ENCODE measurements around the gene RAMAC. TPM values are rescaled to one million over a fixed set of nuclear protein-coding genes. Genes with fewer than 3 reads are reported as not detected.

The RAMAC gene
- polyA plus RNA-seq, 1 donor from 2014 or later = 116 TPM

- H3K4me3 ChIP-seq (ENCODE audit: low read length) = no peak overlapping the region
- no peak for TF ChIP-seq EP300 (conservative IDR thresholded peaks at IDR 0.05; ENCODE audit: poor library complexity, severe bottlenecking)
- TF ChIP-seq RAD21 (conservative IDR thresholded peaks at IDR 0.05) = no peak
- TF ChIP-seq REST (IDR thresholded peaks at IDR 0.05; ENCODE audit: borderline replicate concordance) = no peak
- TF ChIP-seq MXI1 (conservative IDR thresholded peaks at IDR 0.05; ENCODE audit: poor library complexity, severe bottlenecking) = no peak
- TF ChIP-seq POLR2AphosphoS5 (IDR thresholded peaks at IDR 0.05) = no peak
- TF ChIP-seq TAF1 (IDR thresholded peaks at IDR 0.05; ENCODE audit: low read depth) = no peak
- no peak for TF ChIP-seq EZH2 (IDR thresholded peaks at IDR 0.05; ENCODE audit: borderline replicate concordance, insufficient read depth, low read length, poor library complexity, severe bottlenecking)
- no peak for TF ChIP-seq SMC3 (conservative IDR thresholded peaks at IDR 0.05; ENCODE audit: poor library complexity)
- TF ChIP-seq CTCF (IDR thresholded peaks at IDR 0.05; ENCODE audit: poor library complexity, severe bottlenecking) = no peak
Observed at GRCh38 chr15:82972990-82973389, 13.0 kb upstream of the RAMAC start.

GRCh38 chr15:82977076-82977475, 8.9 kb upstream of the RAMAC start:
- no peak overlapping the region for H3K4me2 ChIP-seq (ENCODE audit: low read length)
- H4K20me1 ChIP-seq (ENCODE audit: insufficient read depth) = no peaks in the 10 kb centered on the region
- no peak overlapping the region for H3K27ac ChIP-seq (ENCODE audit: low read length)
- no peaks in the 10 kb centered on the region for H3K9me3 ChIP-seq (ENCODE audit: low read length)
- H3F3A ChIP-seq (ENCODE audit: insufficient read depth, low read length, poor library complexity, severe bottlenecking) = no peaks in the 10 kb centered on the region
- no peaks in the 10 kb centered on the region for H3K36me3 ChIP-seq (ENCODE audit: insufficient read depth, low read length)
- no peak overlapping the region for H3K4me3 ChIP-seq (ENCODE audit: low read length)
- TF ChIP-seq EZH2 (IDR thresholded peaks at IDR 0.05; ENCODE audit: borderline replicate concordance, insufficient read depth, low read length, poor library complexity, severe bottlenecking) = no peak
- no peak overlapping the region for H2AFZ ChIP-seq (ENCODE audit: low read depth, low read length)
- no peaks in the 10 kb centered on the region for H3K9me2 ChIP-seq (ENCODE audit: insufficient read depth, low read length)
- H3K9ac ChIP-seq (ENCODE audit: low read length) = no peak overlapping the region
- no peaks in the 10 kb centered on the region for H3K27me3 ChIP-seq (ENCODE audit: insufficient read depth, low read depth, low read length)
- H3K79me2 ChIP-seq (replicated peaks; ENCODE audit: insufficient read depth, low read length) = no peaks in the 10 kb centered on the region

More at GRCh38 chr15:82972990-82973389, 13.0 kb upstream of the RAMAC start:
- Histone ChIP-seq H3K9me3 (ENCODE audit: low read length) (no peaks in the 10 kb centered on the region), H3K36me3 (ENCODE audit: insufficient read depth, low read length) (no peaks in the 10 kb centered on the region), H3K4me2 (ENCODE audit: low read length) (no peak overlapping the region), H3F3A (ENCODE audit: insufficient read depth, low read length, poor library complexity, severe bottlenecking) (no peaks in the 10 kb centered on the region), H2AFZ (ENCODE audit: low read depth, low read length) (no peak overlapping the region), H3K27ac (ENCODE audit: low read length) (no peak overlapping the region), H3K27me3 (ENCODE audit: insufficient read depth, low read depth, low read length) (no peaks in the 10 kb centered on the region), H4K20me1 (ENCODE audit: insufficient read depth) (no peaks in the 10 kb centered on the region), H3K9me2 (ENCODE audit: insufficient read depth, low read length) (no peaks in the 10 kb centered on the region), H3K79me2 (replicated peaks; ENCODE audit: insufficient read depth, low read length) (no peaks in the 10 kb centered on the region), H3K9ac (ENCODE audit: low read length) (no peak overlapping the region)

GRCh38 chr15:82978438-82978837, 7.6 kb upstream of the RAMAC start:
- TF ChIP-seq CTCF (IDR thresholded peaks at IDR 0.05; ENCODE audit: poor library complexity, severe bottlenecking) = no peak
- TF ChIP-seq SMC3 (conservative IDR thresholded peaks at IDR 0.05; ENCODE audit: poor library complexity) = no peak
- no peak for TF ChIP-seq EZH2 (IDR thresholded peaks at IDR 0.05; ENCODE audit: borderline replicate concordance, insufficient read depth, low read length, poor library complexity, severe bottlenecking)
- no peak for TF ChIP-seq TAF1 (IDR thresholded peaks at IDR 0.05; ENCODE audit: low read depth)
- TF ChIP-seq MXI1 (conservative IDR thresholded peaks at IDR 0.05; ENCODE audit: poor library complexity, severe bottlenecking) = no peak
- no peak for TF ChIP-seq POLR2AphosphoS5 (IDR thresholded peaks at IDR 0.05)
- TF ChIP-seq EP300 (conservative IDR thresholded peaks at IDR 0.05; ENCODE audit: poor library complexity, severe bottlenecking) = no peak
- no peak for TF ChIP-seq REST (IDR thresholded peaks at IDR 0.05; ENCODE audit: borderline replicate concordance)
- no peak for TF ChIP-seq RAD21 (conservative IDR thresholded peaks at IDR 0.05)
- Histone ChIP-seq H3K4me2 (ENCODE audit: low read length) (no peak overlapping the region), H3K27me3 (ENCODE audit: insufficient read depth, low read depth, low read length) (no peaks in the 10 kb centered on the region), H3K36me3 (ENCODE audit: insufficient read depth, low read length) (no peaks in the 10 kb centered on the region), H3F3A (ENCODE audit: insufficient read depth, low read length, poor library complexity, severe bottlenecking) (no peaks in the 10 kb centered on the region), H3K79me2 (replicated peaks; ENCODE audit: insufficient read depth, low read length) (no peaks in the 10 kb centered on the region), H3K27ac (ENCODE audit: low read length) (no peak overlapping the region), H3K9me3 (ENCODE audit: low read length) (no peaks in the 10 kb centered on the region), H4K20me1 (ENCODE audit: insufficient read depth) (no peaks in the 10 kb centered on the region), H2AFZ (ENCODE audit: low read depth, low read length) (no peak overlapping the region), H3K9me2 (ENCODE audit: insufficient read depth, low read length) (no peaks in the 10 kb centered on the region), H3K9ac (ENCODE audit: low read length) (no peak overlapping the region), H3K4me3 (ENCODE audit: low read length) (no peak overlapping the region)
